ENCODE measurements around the gene EVA1C.
"Not testable (repeated sequence)": the region's sequence is repeated elsewhere in the genome, so short reads cannot be mapped to it uniquely, and the experiment has no call there.

The EVA1C gene, protein sequence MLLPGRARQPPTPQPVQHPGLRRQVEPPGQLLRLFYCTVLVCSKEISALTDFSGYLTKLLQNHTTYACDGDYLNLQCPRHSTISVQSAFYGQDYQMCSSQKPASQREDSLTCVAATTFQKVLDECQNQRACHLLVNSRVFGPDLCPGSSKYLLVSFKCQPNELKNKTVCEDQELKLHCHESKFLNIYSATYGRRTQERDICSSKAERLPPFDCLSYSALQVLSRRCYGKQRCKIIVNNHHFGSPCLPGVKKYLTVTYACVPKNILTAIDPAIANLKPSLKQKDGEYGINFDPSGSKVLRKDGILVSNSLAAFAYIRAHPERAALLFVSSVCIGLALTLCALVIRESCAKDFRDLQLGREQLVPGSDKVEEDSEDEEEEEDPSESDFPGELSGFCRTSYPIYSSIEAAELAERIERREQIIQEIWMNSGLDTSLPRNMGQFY

DNA sequence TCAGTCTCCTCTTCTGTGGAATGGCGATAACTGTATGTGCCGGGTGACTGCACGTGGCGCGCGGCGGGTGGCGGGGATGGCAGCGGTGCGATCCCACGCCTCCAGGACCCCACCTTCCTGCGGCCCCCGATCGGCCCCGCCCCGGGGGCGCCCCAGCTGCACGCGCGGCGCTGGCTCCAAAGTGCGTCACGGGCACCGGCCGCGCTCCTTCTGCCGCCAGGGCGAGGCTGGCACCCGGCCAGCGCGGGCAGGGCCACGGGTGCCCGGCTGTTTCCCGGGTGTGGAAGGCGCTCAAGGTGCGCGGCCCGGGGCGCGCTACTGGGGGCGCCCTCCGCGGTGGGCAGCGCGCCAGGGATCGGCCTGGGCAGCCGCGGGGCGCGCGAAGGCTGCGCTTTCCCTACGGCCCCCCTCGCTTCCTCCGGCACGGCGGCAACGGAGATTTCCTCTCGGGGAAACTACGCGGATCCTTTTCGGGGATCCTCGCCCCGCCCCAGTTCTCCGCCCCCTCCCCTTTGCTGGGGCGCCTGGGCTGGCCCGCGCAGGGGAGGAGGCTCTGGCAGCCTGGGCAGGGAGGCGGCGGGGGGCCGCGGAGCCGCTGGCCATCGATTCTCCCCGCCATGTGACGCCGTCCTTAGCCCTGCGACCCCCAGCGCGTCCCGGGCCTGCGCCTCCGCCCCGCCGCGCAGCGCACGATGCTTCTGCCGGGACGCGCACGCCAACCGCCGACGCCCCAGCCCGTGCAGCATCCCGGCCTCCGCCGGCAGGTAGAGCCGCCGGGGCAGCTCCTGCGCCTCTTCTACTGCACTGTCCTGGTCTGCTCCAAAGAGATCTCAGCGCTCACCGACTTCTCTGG lies at the start of gene EVA1C:
Gene EVA1C (plus strand): TSS at position 545 of the 853 bp plus-strand sequence. CDS start 148 bp downstream, at position 693.
- peak within 1 kb of the TSS; percentile 96 for H3K27ac Mint-ChIP-seq
- H3K4me1 Mint-ChIP-seq (ENCODE audit: low read depth), result peaks cover 45% of the 10 kb centered on the region
- H3K9me3 Mint-ChIP-seq, result no peaks in the 10 kb centered on the region
- peak within 1 kb of the TSS; percentile 94 for H3K4me3 Mint-ChIP-seq
- peaks cover 41% of the 10 kb centered on the region for H3K36me3 Mint-ChIP-seq (ENCODE audit: low read depth)
- H3K27me3 Mint-ChIP-seq, result no peaks in the 10 kb centered on the region
- peak; percentile 86 for DNase-seq

- Mint-ChIP-seq H3K4me1 (ENCODE audit: low read depth) (no peaks in the 10 kb centered on the region), H3K27me3 (no peaks in the 10 kb centered on the region), H3K36me3 (ENCODE audit: low read depth) (peaks cover 99% of the 10 kb centered on the region), H3K9me3 (no peaks in the 10 kb centered on the region), H3K4me3 (no peak overlapping the region), H3K27ac (peak overlapping the region; percentile 22)
- DNase-seq, result no peak
Observed at GRCh38 chr21:32364387-32364786, 48.1 kb upstream of the EVA1C start.

DNA sequence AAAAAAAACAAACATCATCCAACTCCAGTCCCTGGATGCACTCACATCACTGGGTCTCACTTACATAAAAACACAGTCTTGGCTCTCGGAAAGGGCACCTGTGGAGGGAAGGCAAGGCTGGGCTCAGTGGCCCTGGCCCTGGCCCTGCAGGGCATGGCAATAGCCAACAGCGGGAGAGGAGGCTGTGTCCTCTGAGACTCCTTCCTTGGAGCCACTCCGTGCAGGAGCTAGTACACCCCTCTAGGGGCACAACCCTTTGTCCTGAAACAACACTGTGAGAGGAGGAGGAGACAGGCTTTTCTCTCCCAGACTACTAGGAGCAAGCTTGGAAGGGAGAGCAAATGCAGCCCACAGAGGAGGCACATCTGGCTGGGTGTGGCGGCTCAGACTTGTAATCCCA lies 47.7 kb upstream of the EVA1C start:
- no peak for DNase-seq
- Mint-ChIP-seq H3K27ac (peak overlapping the region; percentile 22), H3K9me3 (no peaks in the 10 kb centered on the region)

GRCh38 chr21:32366191-32366590 lies 46.3 kb upstream of the EVA1C start:
- H3K27ac Mint-ChIP-seq, result no peak overlapping the region
- H3K4me1 Mint-ChIP-seq (ENCODE audit: low read depth), result peaks cover 3% of the 10 kb centered on the region
- DNase-seq, result no peak
- peaks cover 99% of the 10 kb centered on the region for H3K36me3 Mint-ChIP-seq (ENCODE audit: low read depth)
- H3K27me3 Mint-ChIP-seq, result no peaks in the 10 kb centered on the region
- H3K9me3 Mint-ChIP-seq, result no peaks in the 10 kb centered on the region
- H3K4me3 Mint-ChIP-seq, result no peak overlapping the region

More for the DNA sequence above, 47.7 kb upstream of the EVA1C start:
- H3K27me3 Mint-ChIP-seq, result no peaks in the 10 kb centered on the region
- H3K36me3 Mint-ChIP-seq (ENCODE audit: low read depth), result peaks cover 99% of the 10 kb centered on the region
- no peak overlapping the region for H3K4me3 Mint-ChIP-seq
- H3K4me1 Mint-ChIP-seq (ENCODE audit: low read depth), result no peaks in the 10 kb centered on the region

GRCh38 chr21:32367158-32367557 lies 45.3 kb upstream of the EVA1C start:
- Mint-ChIP-seq H3K4me1 (ENCODE audit: low read depth) (peaks cover 13% of the 10 kb centered on the region), H3K9me3 (no peaks in the 10 kb centered on the region), H3K4me3 (no peak overlapping the region), H3K36me3 (ENCODE audit: low read depth) (peaks cover 99% of the 10 kb centered on the region), H3K27me3 (no peaks in the 10 kb centered on the region), H3K27ac (no peak overlapping the region)
- no peak for DNase-seq

DNA sequence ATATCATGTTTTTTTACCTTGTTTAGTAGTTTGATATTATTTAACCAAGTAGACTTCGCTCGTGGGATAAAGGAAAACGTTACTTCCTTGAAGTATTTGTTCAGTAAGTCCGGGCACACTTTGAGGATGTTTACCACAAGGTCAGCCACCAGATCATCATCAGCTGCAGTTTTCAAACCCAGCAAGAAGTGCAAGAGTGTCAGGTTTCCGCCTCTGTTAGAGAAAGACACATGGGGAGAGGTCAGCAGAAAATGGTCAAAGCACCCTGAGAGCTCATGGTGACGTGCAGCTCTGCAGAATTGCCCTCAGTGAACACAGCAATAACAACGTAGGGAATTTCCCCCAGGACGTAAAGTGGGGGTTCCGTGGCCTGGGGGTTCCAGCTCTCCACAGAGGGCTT lies 44.1 kb upstream of the EVA1C start:
- Mint-ChIP-seq H3K27ac (peak overlapping the region; percentile 4), H3K27me3 (no peaks in the 10 kb centered on the region), H3K4me3 (no peak overlapping the region), H3K36me3 (ENCODE audit: low read depth) (peaks cover 99% of the 10 kb centered on the region), H3K9me3 (no peaks in the 10 kb centered on the region), H3K4me1 (ENCODE audit: low read depth) (peaks cover 16% of the 10 kb centered on the region)
- no peak for DNase-seq

- DNase-seq, H3K27me3 Mint-ChIP-seq, H3K4me3 Mint-ChIP-seq, H3K9me3 Mint-ChIP-seq: not testable (repeated sequence)
- Mint-ChIP-seq H3K36me3 (ENCODE audit: low read depth) (peaks cover 99% of the 10 kb centered on the region), H3K27ac (peak overlapping the region; percentile 4), H3K4me1 (ENCODE audit: low read depth) (peaks cover 16% of the 10 kb centered on the region)
Observed at GRCh38 chr21:32368961-32369360, 43.5 kb upstream of the EVA1C start.

DNA sequence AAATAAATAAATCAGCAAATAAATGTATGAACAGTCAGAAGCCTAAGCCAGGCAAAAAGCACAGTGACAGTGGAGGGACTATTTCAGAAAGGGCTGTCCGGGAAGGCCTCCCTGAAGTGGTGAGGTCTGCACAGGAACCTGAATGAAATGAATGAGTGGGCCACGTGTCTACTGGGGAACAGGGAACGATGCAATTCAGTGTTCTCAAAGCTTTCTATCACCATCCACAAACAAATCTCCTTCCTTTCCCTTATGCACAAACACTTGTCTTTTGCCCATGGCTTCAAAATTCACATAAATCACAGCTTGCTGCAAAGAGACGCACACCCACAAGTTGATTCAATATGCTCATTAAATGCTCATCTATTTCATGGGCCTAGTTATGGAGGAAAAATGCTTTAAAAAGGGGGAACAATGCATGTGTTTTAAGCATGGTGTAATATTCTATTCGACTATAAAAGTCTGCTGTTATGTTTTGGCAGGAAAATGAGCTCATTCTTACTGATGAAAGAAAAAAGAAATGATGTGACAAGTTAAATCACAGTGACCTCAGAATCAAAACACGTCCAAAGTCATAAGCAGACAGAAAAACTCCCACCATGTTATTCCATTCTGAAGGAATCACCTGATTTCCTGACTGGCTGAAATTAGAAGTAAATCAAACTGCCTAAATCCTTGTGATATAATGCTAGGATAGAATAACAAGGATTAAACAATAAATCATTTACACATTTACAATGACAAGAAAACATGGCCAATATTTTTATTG lies 41.3 kb upstream of the EVA1C start:
- no peak for DNase-seq
- Mint-ChIP-seq H3K36me3 (ENCODE audit: low read depth) (peaks cover 100% of the 10 kb centered on the region), H3K4me3 (no peak overlapping the region), H3K27ac (peak overlapping the region; percentile 77), H3K4me1 (ENCODE audit: low read depth) (peaks cover 16% of the 10 kb centered on the region), H3K9me3 (no peaks in the 10 kb centered on the region), H3K27me3 (no peaks in the 10 kb centered on the region)

GRCh38 chr21:32371913-32372314 lies 40.6 kb upstream of the EVA1C start:
- Mint-ChIP-seq H3K36me3 (ENCODE audit: low read depth) (peaks cover 100% of the 10 kb centered on the region), H3K27me3 (no peaks in the 10 kb centered on the region), H3K4me3 (no peak overlapping the region), H3K4me1 (ENCODE audit: low read depth) (peaks cover 16% of the 10 kb centered on the region), H3K27ac (peak overlapping the region; percentile 77), H3K9me3 (no peaks in the 10 kb centered on the region)
- DNase-seq, result no peak

DNA sequence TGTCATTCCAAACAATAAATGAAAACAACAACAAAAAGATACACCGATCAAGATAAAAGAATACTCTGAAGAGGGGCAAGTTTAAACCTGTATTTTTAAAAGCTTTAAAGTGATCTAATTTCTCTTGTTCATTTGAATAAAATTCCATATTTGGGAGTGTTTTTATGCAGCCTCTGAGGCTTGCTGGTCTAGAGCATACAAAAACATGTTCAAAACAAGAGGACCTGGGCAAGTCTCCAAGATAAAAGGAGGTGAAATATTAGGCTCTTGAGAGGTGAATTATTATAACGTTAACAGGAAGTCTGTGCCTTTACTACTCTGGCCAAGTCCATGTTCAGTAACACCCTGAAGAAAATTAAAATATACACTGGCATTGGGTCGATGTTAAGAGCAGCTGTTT lies 39.8 kb upstream of the EVA1C start:
- peaks cover 100% of the 10 kb centered on the region for H3K36me3 Mint-ChIP-seq (ENCODE audit: low read depth)
- no peak for DNase-seq
- H3K9me3 Mint-ChIP-seq, result no peaks in the 10 kb centered on the region
- H3K4me1 Mint-ChIP-seq (ENCODE audit: low read depth), result peaks cover 16% of the 10 kb centered on the region
- H3K4me3 Mint-ChIP-seq, result no peak overlapping the region
- no peak overlapping the region for H3K27ac Mint-ChIP-seq
- no peaks in the 10 kb centered on the region for H3K27me3 Mint-ChIP-seq

- peaks cover 1% of the 10 kb centered on the region for H3K4me1 Mint-ChIP-seq (ENCODE audit: low read depth)
- H3K9me3 Mint-ChIP-seq, result no peaks in the 10 kb centered on the region
- H3K27ac Mint-ChIP-seq, result peak overlapping the region; percentile 47
- no peak for DNase-seq
- H3K4me3 Mint-ChIP-seq, result no peak overlapping the region
- peaks cover 100% of the 10 kb centered on the region for H3K36me3 Mint-ChIP-seq (ENCODE audit: low read depth)
- H3K27me3 Mint-ChIP-seq, result no peaks in the 10 kb centered on the region
Observed at GRCh38 chr21:32377506-32377905, 35.0 kb upstream of the EVA1C start.

GRCh38 chr21:32377991-32378390 lies 34.5 kb upstream of the EVA1C start:
- Mint-ChIP-seq H3K4me1 (ENCODE audit: low read depth) (peaks cover 1% of the 10 kb centered on the region), H3K36me3 (ENCODE audit: low read depth) (peaks cover 100% of the 10 kb centered on the region), H3K27me3 (no peaks in the 10 kb centered on the region), H3K4me3 (no peak overlapping the region), H3K9me3 (no peaks in the 10 kb centered on the region), H3K27ac (no peak overlapping the region)
- DNase-seq, result no peak

- H3K27me3 Mint-ChIP-seq, result no peaks in the 10 kb centered on the region
- peaks cover 100% of the 10 kb centered on the region for H3K36me3 Mint-ChIP-seq (ENCODE audit: low read depth)
- H3K9me3 Mint-ChIP-seq, result no peaks in the 10 kb centered on the region
- peak overlapping the region; percentile 78 for H3K27ac Mint-ChIP-seq
- no peaks in the 10 kb centered on the region for H3K4me1 Mint-ChIP-seq (ENCODE audit: low read depth)
- H3K4me3 Mint-ChIP-seq, result no peak overlapping the region
- no peak for DNase-seq
Observed at GRCh38 chr21:32378956-32379355, 33.5 kb upstream of the EVA1C start.

DNA sequence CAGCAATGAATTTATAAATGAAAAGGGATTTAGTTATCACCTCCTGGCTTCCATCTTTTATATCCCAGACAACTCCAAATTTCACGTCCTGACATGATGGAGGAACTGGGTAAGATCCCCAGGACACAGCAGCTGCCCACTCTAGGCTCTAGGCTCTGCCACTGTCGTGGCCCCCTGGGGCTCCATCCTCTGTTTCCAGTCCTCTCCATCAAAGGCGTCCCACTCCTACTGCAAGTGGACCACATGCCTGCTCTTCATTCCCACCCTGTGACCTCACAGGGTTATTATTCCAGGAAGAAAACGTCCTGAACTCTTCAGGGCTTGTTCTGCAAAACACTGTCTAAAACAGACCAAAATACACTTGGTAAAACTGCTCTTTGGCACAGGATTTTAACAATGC lies 31.6 kb upstream of the EVA1C start:
- Mint-ChIP-seq H3K27me3 (no peaks in the 10 kb centered on the region), H3K9me3 (no peaks in the 10 kb centered on the region), H3K36me3 (ENCODE audit: low read depth) (peaks cover 100% of the 10 kb centered on the region), H3K4me1 (ENCODE audit: low read depth) (peaks cover 10% of the 10 kb centered on the region), H3K27ac (no peak overlapping the region), H3K4me3 (no peak overlapping the region)
- no peak for DNase-seq
